Measurements from ENCODE around the gene UVRAG. TPM values are rescaled to one million over a fixed set of nuclear protein-coding genes. Genes with fewer than 3 reads are reported as not detected.
A peak's percentile ranks its signal among the peaks of the same experiment; 100 is the strongest.

The UVRAG gene
- total RNA-seq, 1 donor from 2014 or later, result 18.6 TPM

GRCh38 chr11:76152086-76152681 is 337.2 kb downstream of the UVRAG start:
- H3K4me3 Mint-ChIP-seq, result peak overlapping the region; percentile 49
- no peak overlapping the region for H3K27ac Mint-ChIP-seq
- H3K9me3 Mint-ChIP-seq, result no peaks in the 10 kb centered on the region
- H3K4me1 Mint-ChIP-seq (ENCODE audit: low read depth), result peaks cover 22% of the 10 kb centered on the region
- peak; percentile 73 for DNase-seq (ENCODE audit: low spot score)
- no peaks in the 10 kb centered on the region for H3K36me3 Mint-ChIP-seq (ENCODE audit: low read depth)
- peaks cover 6% of the 10 kb centered on the region for H3K27me3 Mint-ChIP-seq (ENCODE audit: insufficient read depth)
- intact Hi-C loops (cut with micrococcal nuclease), result loop anchor here (1.0 to 5.0 kb wide), 5 partner anchors 165 to 429 kb away; partner anchors contain the start of gene UVRAG

GRCh38 chr11:76152741-76153570 is 337.9 kb downstream of the UVRAG start:
- Mint-ChIP-seq H3K9me3 (no peaks in the 10 kb centered on the region), H3K27me3 (ENCODE audit: insufficient read depth) (peaks cover 6% of the 10 kb centered on the region), H3K27ac (no peak overlapping the region), H3K4me1 (ENCODE audit: low read depth) (peaks cover 22% of the 10 kb centered on the region), H3K36me3 (ENCODE audit: low read depth) (no peaks in the 10 kb centered on the region), H3K4me3 (peak overlapping the region; percentile 49)
- no peak for DNase-seq (ENCODE audit: low spot score)
- intact Hi-C loops (cut with micrococcal nuclease), result loop anchor here (1.0 to 5.0 kb wide), 5 partner anchors 164 to 430 kb away; partner anchors contain the start of gene UVRAG

- intact Hi-C loops (cut with micrococcal nuclease), result loop anchor here (2.0 to 5.0 kb wide), 3 partner anchors 164 to 431 kb away; partner anchors contain the start of gene UVRAG
- Mint-ChIP-seq H3K27me3 (ENCODE audit: insufficient read depth) (peaks cover 6% of the 10 kb centered on the region), H3K4me1 (ENCODE audit: low read depth) (peaks cover 22% of the 10 kb centered on the region), H3K27ac (no peak overlapping the region), H3K36me3 (ENCODE audit: low read depth) (no peaks in the 10 kb centered on the region), H3K9me3 (no peaks in the 10 kb centered on the region), H3K4me3 (peak overlapping the region; percentile 49)
- DNase-seq (ENCODE audit: low spot score), result no peak
Measured at GRCh38 chr11:76153571-76153923, 338.5 kb downstream of the UVRAG start.

- no peak overlapping the region for H3K4me3 Mint-ChIP-seq
- H3K27me3 Mint-ChIP-seq (ENCODE audit: insufficient read depth), result peaks cover 6% of the 10 kb centered on the region
- no peaks in the 10 kb centered on the region for H3K36me3 Mint-ChIP-seq (ENCODE audit: low read depth)
- no peak overlapping the region for H3K27ac Mint-ChIP-seq
- H3K4me1 Mint-ChIP-seq (ENCODE audit: low read depth), result peaks cover 22% of the 10 kb centered on the region
- H3K9me3 Mint-ChIP-seq, result no peaks in the 10 kb centered on the region
- no peak for DNase-seq (ENCODE audit: low spot score)
- intact Hi-C loops (cut with micrococcal nuclease), result no loop called here
Measured at GRCh38 chr11:76155500-76156227, 340.7 kb downstream of the UVRAG start.

- peaks cover 7% of the 10 kb centered on the region for H3K27me3 Mint-ChIP-seq (ENCODE audit: insufficient read depth)
- H3K4me3 Mint-ChIP-seq, result no peak overlapping the region
- H3K4me1 Mint-ChIP-seq (ENCODE audit: low read depth), result peaks cover 19% of the 10 kb centered on the region
- intact Hi-C loops (cut with micrococcal nuclease), result no loop called here
- no peak overlapping the region for H3K27ac Mint-ChIP-seq
- DNase-seq (ENCODE audit: low spot score), result no peak
- H3K36me3 Mint-ChIP-seq (ENCODE audit: low read depth), result no peaks in the 10 kb centered on the region
- no peaks in the 10 kb centered on the region for H3K9me3 Mint-ChIP-seq
Measured at GRCh38 chr11:76156971-76157427, 342.0 kb downstream of the UVRAG start.

GRCh38 chr11:76157891-76158290 is 342.9 kb downstream of the UVRAG start:
- intact Hi-C loops (cut with micrococcal nuclease), result no loop called here

GRCh38 chr11:76158394-76159302 is 343.6 kb downstream of the UVRAG start:
- no peak overlapping the region for H3K27ac Mint-ChIP-seq
- DNase-seq (ENCODE audit: low spot score), result no peak
- H3K36me3 Mint-ChIP-seq (ENCODE audit: low read depth), result no peaks in the 10 kb centered on the region
- no peaks in the 10 kb centered on the region for H3K9me3 Mint-ChIP-seq
- intact Hi-C loops (cut with micrococcal nuclease), result no loop called here
- peaks cover 2% of the 10 kb centered on the region for H3K4me1 Mint-ChIP-seq (ENCODE audit: low read depth)
- peaks cover 4% of the 10 kb centered on the region for H3K27me3 Mint-ChIP-seq (ENCODE audit: insufficient read depth)
- no peak overlapping the region for H3K4me3 Mint-ChIP-seq

More at GRCh38 chr11:76157891-76158290, 342.9 kb downstream of the UVRAG start:
- Mint-ChIP-seq H3K27ac (no peak overlapping the region), H3K4me3 (no peak overlapping the region), H3K4me1 (ENCODE audit: low read depth) (peaks cover 10% of the 10 kb centered on the region), H3K36me3 (ENCODE audit: low read depth) (no peaks in the 10 kb centered on the region), H3K9me3 (no peaks in the 10 kb centered on the region), H3K27me3 (ENCODE audit: insufficient read depth) (peaks cover 7% of the 10 kb centered on the region)
- no peak for DNase-seq (ENCODE audit: low spot score)

GRCh38 chr11:76159303-76159937 is 344.4 kb downstream of the UVRAG start:
- intact Hi-C loops (cut with micrococcal nuclease), result no loop called here
- Mint-ChIP-seq H3K36me3 (ENCODE audit: low read depth) (no peaks in the 10 kb centered on the region), H3K4me3 (no peak overlapping the region), H3K27ac (no peak overlapping the region), H3K9me3 (no peaks in the 10 kb centered on the region), H3K27me3 (ENCODE audit: insufficient read depth) (peaks cover 4% of the 10 kb centered on the region), H3K4me1 (ENCODE audit: low read depth) (no peaks in the 10 kb centered on the region)
- no peak for DNase-seq (ENCODE audit: low spot score)

GRCh38 chr11:76159983-76160661 is 345.1 kb downstream of the UVRAG start:
- H3K4me3 Mint-ChIP-seq, result no peak overlapping the region
- no peak for DNase-seq (ENCODE audit: low spot score)
- intact Hi-C loops (cut with micrococcal nuclease), result no loop called here
- no peaks in the 10 kb centered on the region for H3K36me3 Mint-ChIP-seq (ENCODE audit: low read depth)
- H3K27me3 Mint-ChIP-seq (ENCODE audit: insufficient read depth), result peaks cover 4% of the 10 kb centered on the region
- no peaks in the 10 kb centered on the region for H3K4me1 Mint-ChIP-seq (ENCODE audit: low read depth)
- no peak overlapping the region for H3K27ac Mint-ChIP-seq
- H3K9me3 Mint-ChIP-seq, result no peaks in the 10 kb centered on the region

- peaks cover 3% of the 10 kb centered on the region for H3K27me3 Mint-ChIP-seq (ENCODE audit: insufficient read depth)
- DNase-seq (ENCODE audit: low spot score), result no peak
- intact Hi-C loops (cut with micrococcal nuclease), result no loop called here
- no peaks in the 10 kb centered on the region for H3K36me3 Mint-ChIP-seq (ENCODE audit: low read depth)
- no peaks in the 10 kb centered on the region for H3K4me1 Mint-ChIP-seq (ENCODE audit: low read depth)
- H3K9me3 Mint-ChIP-seq, result no peaks in the 10 kb centered on the region
- H3K27ac Mint-ChIP-seq, result no peak overlapping the region
- H3K4me3 Mint-ChIP-seq, result no peak overlapping the region
Measured at GRCh38 chr11:76160856-76161255, 345.8 kb downstream of the UVRAG start.

- Mint-ChIP-seq H3K27me3 (ENCODE audit: insufficient read depth) (peaks cover 1% of the 10 kb centered on the region), H3K4me3 (no peak overlapping the region), H3K9me3 (no peaks in the 10 kb centered on the region), H3K27ac (no peak overlapping the region), H3K36me3 (ENCODE audit: low read depth) (no peaks in the 10 kb centered on the region), H3K4me1 (ENCODE audit: low read depth) (no peaks in the 10 kb centered on the region)
- DNase-seq (ENCODE audit: low spot score), result no peak
- intact Hi-C loops (cut with micrococcal nuclease), result no loop called here
Measured at GRCh38 chr11:76161261-76161961, 346.4 kb downstream of the UVRAG start.
